DMS53 treated with DMSO at 0.1 percent for 48 hours (cell line): Measurements from ENCODE around the gene CXorf58.

ENCODE experiments used
- DNase-seq: peaks from one replicate; lab custom pipeline; 2025; ENCODE audit not compliant: unreplicated experiment; lab: John Stamatoyannopoulos, UW

CXorf58 gene

DNA sequence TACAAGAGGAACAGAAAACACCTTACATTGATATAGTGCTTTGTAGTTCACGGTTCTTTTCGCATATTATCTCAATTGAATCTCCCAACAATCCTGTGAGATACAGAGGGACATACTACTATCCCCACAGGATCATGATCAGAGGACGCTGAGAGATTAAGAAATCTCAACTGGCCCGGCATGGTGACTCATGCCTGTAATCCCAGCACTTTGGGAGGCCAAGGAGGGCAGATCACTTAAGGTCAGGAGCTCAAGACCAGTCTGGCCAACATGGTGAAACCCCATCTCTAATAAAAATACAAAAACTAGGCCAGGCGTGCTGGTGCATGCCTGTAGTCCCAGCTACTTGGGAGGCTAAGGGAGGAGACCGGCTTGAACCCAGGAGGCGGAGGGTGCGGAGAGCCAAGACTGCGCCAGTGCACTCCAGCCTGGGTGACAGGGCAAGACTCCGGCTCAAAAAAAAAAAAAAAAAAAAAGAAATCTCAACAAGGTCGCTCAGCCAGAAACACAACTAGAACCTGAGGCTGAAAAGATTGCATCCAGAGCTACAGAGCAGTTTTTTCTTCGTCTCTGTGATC is 7.5 kb upstream of the CXorf58 start:
- DNase-seq: no peak

DNA sequence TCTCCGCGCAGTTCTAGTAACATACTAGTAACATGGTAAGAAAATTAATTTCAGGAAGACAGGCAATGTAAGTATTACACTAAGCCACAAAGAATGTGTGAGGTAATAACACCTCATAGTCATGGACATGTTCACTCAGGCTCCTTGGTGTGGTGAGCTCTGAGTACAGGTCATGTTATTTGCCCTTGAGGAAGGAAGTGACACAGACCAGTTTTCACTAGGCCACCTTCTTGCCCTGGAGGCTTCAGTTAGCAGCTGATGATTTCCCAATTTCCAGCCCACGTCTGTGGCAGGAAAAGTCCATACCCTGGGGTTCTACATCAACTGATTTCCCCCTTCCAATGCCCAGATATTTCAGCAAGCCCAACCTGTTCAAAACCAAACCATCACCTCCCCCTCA is 6.7 kb upstream of the CXorf58 start:
- no peak for DNase-seq

DNA sequence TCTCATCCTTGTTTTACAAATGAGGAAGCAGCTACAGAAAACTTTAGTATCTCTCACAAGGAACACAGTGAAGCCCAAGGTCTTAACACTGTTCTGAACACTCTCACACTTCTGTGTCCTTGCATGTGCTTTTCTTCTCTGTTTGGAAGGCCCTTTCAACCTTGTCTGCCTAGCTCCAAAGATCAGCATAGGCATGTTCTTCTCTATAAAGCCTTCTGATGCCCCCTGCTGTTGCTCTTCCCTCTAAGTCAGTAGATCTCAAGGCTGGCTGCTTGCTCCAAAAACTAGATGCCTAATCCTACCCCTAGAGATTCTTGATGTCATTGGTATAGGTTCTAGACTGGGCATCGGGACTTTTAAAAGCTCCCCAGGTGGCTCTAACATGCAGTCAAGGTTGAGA is 6.0 kb upstream of the CXorf58 start:
- peak; percentile 59 for DNase-seq

- peak; percentile 48 for DNase-seq
These were observed 5.4 kb upstream of the CXorf58 start for GRCh38 chrX:23902419-23902818.

DNA sequence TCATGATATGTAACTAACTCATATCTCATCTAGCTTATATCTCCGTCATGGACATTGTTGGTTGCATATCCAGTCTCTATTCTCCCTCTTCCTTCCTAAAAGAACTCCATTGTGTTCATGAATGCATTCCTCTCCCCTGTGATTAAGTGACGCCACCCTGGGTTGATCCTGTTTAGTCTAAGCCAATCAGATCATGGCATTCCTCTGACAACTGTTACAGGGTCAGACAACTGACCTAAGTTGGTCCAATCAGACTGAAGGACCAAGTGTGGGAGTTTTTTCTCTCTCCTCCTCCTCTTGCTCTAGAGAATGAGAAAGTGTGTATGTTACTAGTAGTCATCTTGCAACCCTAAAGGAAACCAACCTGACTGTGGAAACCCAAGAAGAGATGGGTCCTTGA is 3.7 kb upstream of the CXorf58 start:
- DNase-seq: no peak

DNA sequence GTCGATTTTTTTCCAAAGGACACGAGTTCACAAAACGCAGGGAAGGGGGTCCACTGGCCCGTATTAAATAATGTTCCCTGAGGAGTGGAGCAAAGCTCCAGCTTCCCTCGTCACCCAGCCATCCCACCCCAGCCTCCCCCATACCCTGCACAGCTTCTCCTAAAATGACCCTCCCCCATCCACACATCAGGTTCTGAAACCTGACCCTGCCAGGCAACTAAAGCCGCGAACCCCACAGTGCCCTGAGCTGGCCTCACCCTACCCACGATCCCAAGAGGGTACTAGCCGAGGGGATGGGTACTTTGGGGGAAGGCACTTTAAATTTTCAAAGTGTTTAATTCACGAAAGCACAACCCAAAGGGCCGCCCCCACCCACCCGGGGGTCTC is 702 bp upstream of the CXorf58 start:
- no peak for DNase-seq

- DNase-seq: no peak
These were observed 606 bp downstream of the CXorf58 start for GRCh38 chrX:23908219-23909004.

- no peak for DNase-seq
These were observed 3.5 kb downstream of the CXorf58 start for GRCh38 chrX:23911126-23911835.

DNA sequence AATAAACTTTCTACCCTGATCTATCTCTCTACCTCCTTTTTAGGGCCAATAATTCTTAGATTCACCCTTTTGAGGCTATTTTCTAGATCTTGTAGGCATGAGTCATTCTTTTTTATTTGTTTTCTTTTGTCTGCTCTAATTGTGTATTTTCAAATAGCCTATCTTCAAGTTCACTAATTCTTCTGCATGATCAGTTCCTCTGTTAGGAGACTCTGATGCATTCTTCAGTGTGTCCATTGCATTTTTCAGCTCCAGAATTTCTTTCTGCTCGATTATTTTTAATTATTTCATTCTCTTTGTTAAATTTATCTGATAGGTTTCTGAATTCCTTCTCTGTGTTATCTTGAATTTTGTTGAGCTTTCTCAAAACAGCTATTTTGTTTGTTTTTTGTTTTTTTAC is 11.3 kb downstream of the CXorf58 start:
- no peak for DNase-seq

DNA sequence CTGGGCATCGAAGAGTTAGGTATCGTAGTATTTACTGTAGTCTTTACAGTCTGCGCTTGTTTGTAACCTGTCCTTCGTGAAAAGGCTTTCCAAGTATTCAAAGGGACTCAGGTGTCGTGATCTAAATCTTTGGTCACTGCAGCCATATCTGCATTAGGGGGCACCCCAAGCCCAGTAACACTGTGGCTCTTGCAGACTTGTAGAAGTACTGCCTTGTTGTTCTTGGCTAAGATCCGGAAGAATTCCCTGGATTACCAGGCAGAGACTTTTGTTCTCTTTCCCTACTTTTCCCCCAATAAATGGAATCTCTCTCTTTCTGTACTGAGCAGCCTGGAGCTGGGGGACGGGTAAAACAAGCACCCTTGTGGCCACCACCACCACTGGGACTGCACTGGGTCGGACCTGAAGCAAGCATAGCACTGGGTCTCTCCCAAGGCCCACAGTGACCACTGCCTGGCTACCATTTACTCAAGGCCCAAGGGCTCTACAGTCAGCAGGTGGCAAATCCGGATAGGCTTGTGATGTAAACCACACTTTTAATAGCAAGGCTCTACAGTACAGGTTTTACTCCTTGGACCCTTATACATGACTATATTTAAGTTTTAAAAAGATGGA is 12.0 kb downstream of the CXorf58 start:
- DNase-seq: no peak

- no peak for DNase-seq
These were observed 18.2 kb downstream of the CXorf58 start for GRCh38 chrX:23926015-23926414.

DNA sequence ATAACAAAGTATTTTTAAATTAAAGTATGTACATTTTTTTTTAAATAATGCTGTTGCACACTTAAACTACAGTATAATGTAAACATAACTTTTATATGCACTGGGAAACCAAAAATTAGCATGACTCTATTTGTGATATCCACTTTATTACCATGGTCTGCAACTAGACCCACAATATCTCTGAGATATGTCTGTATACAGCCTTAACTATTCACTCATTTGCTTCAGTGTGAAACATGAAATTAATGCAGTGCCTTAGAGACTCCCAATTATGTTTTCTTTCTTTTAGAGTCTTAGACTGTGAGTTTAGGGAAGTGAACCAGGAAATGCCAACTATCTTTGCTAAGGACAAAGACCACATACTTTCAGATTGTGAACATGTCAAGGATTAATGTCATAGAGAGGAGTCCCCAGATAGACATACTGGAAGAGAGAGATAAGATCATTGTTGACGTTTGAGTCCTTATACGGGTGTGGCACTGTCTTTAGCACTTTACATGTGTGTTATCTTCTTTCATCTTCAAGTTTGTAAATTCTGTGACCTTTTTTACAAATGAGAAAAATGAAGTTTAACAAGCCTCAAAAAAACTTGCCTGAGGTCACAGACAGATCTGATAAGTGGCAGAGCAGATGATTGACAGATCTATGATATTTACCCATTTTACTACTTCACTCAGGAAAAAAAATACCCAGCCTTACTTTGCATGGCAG is 23.2 kb downstream of the CXorf58 start:
- no peak for DNase-seq

DNA sequence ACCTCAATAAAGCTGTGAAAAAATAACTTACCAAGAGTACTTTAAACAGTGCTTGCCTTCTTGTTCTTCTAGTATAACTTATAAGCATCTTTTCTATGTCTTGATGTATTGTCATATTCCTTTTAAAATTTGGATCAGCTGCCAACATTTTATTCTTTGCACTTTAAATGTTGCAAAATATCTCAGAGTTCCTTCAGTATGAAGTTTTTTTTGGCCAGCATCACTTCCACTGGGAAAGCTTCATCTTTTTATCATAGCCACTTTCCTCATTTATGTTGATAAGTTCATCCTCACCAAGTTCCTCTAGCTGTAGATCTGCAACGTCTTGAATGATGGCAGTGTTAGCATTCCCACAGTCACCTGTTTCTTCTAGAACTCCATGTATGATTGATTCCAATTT is 24.2 kb downstream of the CXorf58 start:
- DNase-seq: no peak

- DNase-seq: no peak
These were observed 27.3 kb downstream of the CXorf58 start for GRCh38 chrX:23935106-23935505.

- no peak for DNase-seq
These were observed 28.4 kb downstream of the CXorf58 start for GRCh38 chrX:23936180-23936579.

- DNase-seq: no peak
These were observed 29.3 kb downstream of the CXorf58 start for GRCh38 chrX:23937100-23937499.

GRCh38 chrX:23938690-23939089 is 30.9 kb downstream of the CXorf58 start:
- DNase-seq: no peak

DNA sequence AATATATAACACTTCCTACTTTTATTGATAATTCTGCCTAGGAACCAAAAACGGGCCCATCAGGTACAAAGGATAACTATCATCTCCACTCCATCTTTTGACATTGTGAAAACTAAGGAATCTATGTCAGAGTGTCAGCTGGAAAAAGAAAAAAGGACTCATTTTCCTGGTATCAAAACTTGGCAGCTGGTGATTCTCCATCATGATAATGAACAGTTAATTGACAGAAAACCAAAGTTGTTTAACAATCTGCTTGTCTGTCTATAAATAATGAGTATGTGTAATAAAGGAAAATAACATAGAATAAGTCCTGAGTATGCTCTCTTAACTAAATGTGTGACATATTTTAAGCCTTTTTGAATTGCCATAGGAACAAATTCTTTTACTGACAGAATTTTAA is 31.4 kb downstream of the CXorf58 start:
- DNase-seq: no peak

- no peak for DNase-seq
These were observed 36.4 kb downstream of the CXorf58 start for GRCh38 chrX:23944234-23944633.

DNA sequence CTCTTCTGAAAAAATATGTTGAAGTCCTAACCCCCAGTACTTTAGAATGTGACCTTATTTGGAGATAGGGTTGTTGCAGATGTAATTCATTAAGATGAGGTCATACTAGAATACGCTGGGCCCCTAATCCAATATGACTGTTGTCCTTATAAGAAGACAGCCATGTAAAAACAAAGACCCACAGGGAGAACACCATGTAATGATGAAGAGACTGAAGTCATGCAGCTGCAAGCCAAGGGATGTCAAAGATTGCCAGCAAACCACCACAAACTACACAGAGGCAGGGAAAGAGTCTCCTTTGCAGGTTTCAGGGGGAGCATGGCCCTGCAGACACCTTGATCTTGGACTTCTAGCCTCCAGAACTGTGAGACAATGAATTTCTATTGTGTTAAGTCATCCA is 37.4 kb downstream of the CXorf58 start:
- no peak for DNase-seq

DNA sequence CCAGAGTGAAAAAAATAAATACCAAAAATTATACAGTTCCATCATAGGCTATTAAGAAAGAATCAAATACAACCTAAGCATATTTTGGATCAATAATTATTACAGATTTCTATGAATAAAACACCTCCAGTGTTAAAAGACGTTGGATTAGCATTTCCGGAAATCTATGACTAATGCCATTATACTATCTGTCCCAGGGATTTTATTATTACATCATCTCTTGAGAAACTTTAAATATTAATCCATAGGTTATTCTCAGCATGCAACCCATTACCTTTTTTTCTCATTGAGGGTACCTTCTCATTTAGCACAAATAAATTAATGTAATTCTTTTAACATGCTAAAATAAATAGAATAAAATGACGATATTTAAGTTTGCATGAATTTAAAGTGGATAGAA is 44.6 kb downstream of the CXorf58 start:
- no peak for DNase-seq
